ENCODE results near the gene MAGI2. TPM values are rescaled to one million over a fixed set of nuclear protein-coding genes. Genes with fewer than 3 reads are reported as not detected.

MAGI2 gene
- total and polyA plus RNA-seq, 2 donors from 2014 or later, result 4.4 to 9.0 TPM

DNA sequence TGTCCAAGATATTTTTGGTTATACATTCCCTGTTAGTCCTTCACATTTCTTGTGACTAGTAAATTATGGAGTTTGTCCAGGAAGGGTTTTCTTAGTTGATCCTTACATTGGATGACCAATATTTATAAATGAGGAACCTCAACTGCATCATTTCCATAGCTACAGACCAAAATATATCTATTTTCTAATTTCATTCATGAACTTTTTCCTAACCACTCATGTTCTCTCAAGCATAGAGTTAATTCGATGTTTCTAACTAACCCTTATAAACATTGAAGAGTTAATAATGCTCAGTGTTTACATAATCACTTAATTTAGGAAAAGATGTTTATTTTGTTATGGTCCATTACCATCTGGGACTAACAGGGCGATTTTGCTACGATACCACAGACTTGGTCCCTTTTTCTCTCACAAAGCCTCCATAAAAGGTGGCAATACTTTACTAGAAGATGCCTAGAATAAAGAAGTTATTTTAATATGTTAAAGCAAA, 591.0 kb downstream of the MAGI2 start:
- FAIRE-seq (no peak), DNase-seq (peak in 2 of 5 donors; percentile 15 to 18)
- Histone ChIP-seq H3K9me3 (ENCODE audit: control insufficient read depth in 2 of 3, insufficient read depth in 1 of 3, low read length in 3 of 3) (no peaks in the 10 kb centered on the region), H3K4me3 (ENCODE audit: low read length in 3 of 3) (no peak overlapping the region), H3K4me1 (ENCODE audit: control insufficient read depth in 2 of 3, insufficient read depth in 2 of 3, low read depth in 1 of 3, low read length in 3 of 3) (peaks cover 0 to 2% (median 0%) of the 10 kb centered on the region in 3 donors), H3K36me3 (ENCODE audit: control insufficient read depth in 2 of 3, insufficient read depth in 3 of 3, low read length in 3 of 3) (no peaks in the 10 kb centered on the region), H3K27me3 (ENCODE audit: control insufficient read depth, insufficient read depth, low read length) (no peaks in the 10 kb centered on the region), H3K27ac (ENCODE audit: low read depth in 2 of 2, low read length in 2 of 2) (no peak overlapping the region), H3K9ac (ENCODE audit: low read length in 3 of 3) (no peak overlapping the region)
- TF ChIP-seq, protein P1, sequence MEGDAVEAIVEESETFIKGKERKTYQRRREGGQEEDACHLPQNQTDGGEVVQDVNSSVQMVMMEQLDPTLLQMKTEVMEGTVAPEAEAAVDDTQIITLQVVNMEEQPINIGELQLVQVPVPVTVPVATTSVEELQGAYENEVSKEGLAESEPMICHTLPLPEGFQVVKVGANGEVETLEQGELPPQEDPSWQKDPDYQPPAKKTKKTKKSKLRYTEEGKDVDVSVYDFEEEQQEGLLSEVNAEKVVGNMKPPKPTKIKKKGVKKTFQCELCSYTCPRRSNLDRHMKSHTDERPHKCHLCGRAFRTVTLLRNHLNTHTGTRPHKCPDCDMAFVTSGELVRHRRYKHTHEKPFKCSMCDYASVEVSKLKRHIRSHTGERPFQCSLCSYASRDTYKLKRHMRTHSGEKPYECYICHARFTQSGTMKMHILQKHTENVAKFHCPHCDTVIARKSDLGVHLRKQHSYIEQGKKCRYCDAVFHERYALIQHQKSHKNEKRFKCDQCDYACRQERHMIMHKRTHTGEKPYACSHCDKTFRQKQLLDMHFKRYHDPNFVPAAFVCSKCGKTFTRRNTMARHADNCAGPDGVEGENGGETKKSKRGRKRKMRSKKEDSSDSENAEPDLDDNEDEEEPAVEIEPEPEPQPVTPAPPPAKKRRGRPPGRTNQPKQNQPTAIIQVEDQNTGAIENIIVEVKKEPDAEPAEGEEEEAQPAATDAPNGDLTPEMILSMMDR (IDR thresholded peaks at IDR 0.05; ENCODE audit: borderline replicate concordance, extremely low read depth, insufficient read depth), result no peak
- intact Hi-C loops (cut with DNase I), result no loop called here

DNA sequence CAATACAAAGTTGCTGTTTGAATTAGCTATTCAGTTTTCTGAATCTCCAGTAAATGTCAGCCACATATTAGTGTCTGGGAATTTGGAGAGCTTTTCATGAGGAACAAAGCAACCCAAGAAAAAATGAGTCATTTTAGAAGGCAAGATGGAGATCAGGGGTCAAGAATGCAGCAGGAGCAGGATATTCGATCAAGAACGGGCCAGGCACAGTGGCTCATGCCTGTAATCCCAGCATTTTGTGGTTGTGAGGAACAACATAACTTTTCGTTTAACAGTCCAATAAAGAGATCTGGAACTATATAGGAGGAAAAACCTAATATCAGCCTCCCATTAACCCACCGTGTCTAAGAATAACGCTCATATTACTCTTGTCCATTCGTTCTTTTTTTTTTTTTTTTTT, 600.5 kb downstream of the MAGI2 start:
- Histone ChIP-seq H3K9ac (ENCODE audit: low read length in 3 of 3) (no peak overlapping the region), H3K4me3 (ENCODE audit: low read length in 3 of 3) (no peak overlapping the region), H3K9me3 (ENCODE audit: control insufficient read depth in 2 of 3, insufficient read depth in 1 of 3, low read length in 3 of 3) (no peaks in the 10 kb centered on the region), H3K27ac (ENCODE audit: low read depth in 2 of 2, low read length in 2 of 2) (no peak overlapping the region), H3K27me3 (ENCODE audit: control insufficient read depth, insufficient read depth, low read length) (no peaks in the 10 kb centered on the region), H3K4me1 (ENCODE audit: control insufficient read depth in 2 of 3, insufficient read depth in 2 of 3, low read depth in 1 of 3, low read length in 3 of 3) (no peaks in the 10 kb centered on the region), H3K36me3 (ENCODE audit: control insufficient read depth in 2 of 3, insufficient read depth in 3 of 3, low read length in 3 of 3) (no peaks in the 10 kb centered on the region)
- no peak for DNase-seq
- FAIRE-seq, result no peak
- intact Hi-C loops (cut with DNase I), result no loop called here
- TF ChIP-seq, protein P1 (IDR thresholded peaks at IDR 0.05; ENCODE audit: borderline replicate concordance, extremely low read depth, insufficient read depth), result no peak

DNA sequence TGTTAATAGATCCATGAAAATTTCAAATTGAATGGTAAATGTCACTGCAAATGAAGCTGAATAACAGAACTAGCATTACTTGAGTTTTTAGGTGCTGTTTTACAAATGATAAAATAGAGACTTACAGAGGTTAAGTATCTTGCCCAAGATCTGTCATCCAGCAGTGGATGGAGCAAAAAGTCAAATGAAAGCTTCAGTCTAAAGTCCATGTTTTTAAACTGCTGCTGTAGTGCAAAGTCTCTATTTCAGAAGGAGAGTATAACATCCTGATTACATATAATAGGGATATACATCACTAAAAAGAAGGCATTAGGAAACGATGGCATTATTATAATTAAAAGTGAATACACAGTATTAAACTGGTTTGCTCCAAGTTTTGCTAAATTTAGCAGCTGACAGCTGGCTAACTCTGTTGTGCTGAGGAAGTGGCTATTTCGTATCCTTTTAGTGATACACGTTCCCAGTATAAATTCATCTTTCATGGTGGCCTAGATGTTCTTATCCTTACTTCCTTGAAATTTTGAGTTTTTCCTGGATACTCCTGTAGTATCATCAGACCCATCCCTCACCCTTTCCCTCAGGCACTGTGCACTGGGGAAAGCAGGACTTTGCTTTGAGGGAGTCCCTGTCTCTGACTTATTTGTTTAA, 603.2 kb downstream of the MAGI2 start:
- H3K9me3 ChIP-seq (ENCODE audit: control insufficient read depth in 2 of 3, insufficient read depth in 1 of 3, low read length in 3 of 3), result no peaks in the 10 kb centered on the region
- no peak for FAIRE-seq
- no peak overlapping the region for H3K4me3 ChIP-seq (ENCODE audit: low read length in 3 of 3)
- no peak for DNase-seq
- no peaks in the 10 kb centered on the region for H3K36me3 ChIP-seq (ENCODE audit: control insufficient read depth in 2 of 3, insufficient read depth in 3 of 3, low read length in 3 of 3)
- H3K27me3 ChIP-seq (ENCODE audit: control insufficient read depth, insufficient read depth, low read length), result no peaks in the 10 kb centered on the region
- intact Hi-C loops (cut with DNase I), result no loop called here
- no peak overlapping the region for H3K27ac ChIP-seq (ENCODE audit: low read depth in 2 of 2, low read length in 2 of 2)
- H3K9ac ChIP-seq (ENCODE audit: low read length in 3 of 3), result no peak overlapping the region
- TF ChIP-seq, protein P1 (IDR thresholded peaks at IDR 0.05; ENCODE audit: borderline replicate concordance, extremely low read depth, insufficient read depth), result no peak
- H3K4me1 ChIP-seq (ENCODE audit: control insufficient read depth in 2 of 3, insufficient read depth in 2 of 3, low read depth in 1 of 3, low read length in 3 of 3), result no peaks in the 10 kb centered on the region
